GM12878 (cell line): Measurements from ENCODE around the gene ADSL.

Experiments
- EP300 ChIP-seq, 2 experiments: fragments of 150-350 bp in 1 of 2; IDR thresholded peaks; 2 replicates each; pipeline ENCODE4 v1.6.1; 2011 to 2012; ENCODE audit warnings: low read depth in 2 of 2, low read length in 2 of 2, borderline replicate concordance in 1 of 2, improper control_type of control experiment in 1 of 2, inconsistent platforms in 1 of 2; ENCODE audit not compliant: control insufficient read depth in 1 of 2
- ESRRA ChIP-seq: IDR thresholded peaks from 2 replicates; pipeline ENCODE4 v1.6.1; 2012; ENCODE audit warnings: mild to moderate bottlenecking, low read length, improper control_type of control experiment
- NR2C2 ChIP-seq: IDR thresholded peaks from 2 replicates; pipeline ENCODE4 v1.6.1; 2011; ENCODE audit warnings: borderline replicate concordance, low read depth; ENCODE audit not compliant: control insufficient read depth, insufficient read length
- POLR2AphosphoS5 ChIP-seq: IDR thresholded peaks from 2 replicates; pipeline ENCODE4 v1.6.1; 2011; ENCODE audit warnings: mild to moderate bottlenecking, low read length, inconsistent platforms
- RCOR1 ChIP-seq: conservative IDR thresholded peaks from 2 replicates; pipeline ENCODE4 v1.6.1; 2012; ENCODE audit warnings: low read depth, low read length, improper control_type of control experiment
- TF ChIP-seq, protein P1 (sequence below), 3 experiments: IDR thresholded peaks in 2 of 3; conservative IDR thresholded peaks in 1 of 3; 2 replicates each; pipeline ENCODE4 v1.5.1; 2011; ENCODE audit warnings: low read depth in 3 of 3, low read length in 3 of 3, mild to moderate bottlenecking in 3 of 3, control low read depth in 2 of 3, moderate library complexity in 2 of 3, inconsistent platforms in 1 of 3, mixed read lengths in 1 of 3; ENCODE audit not compliant: control insufficient read depth in 2 of 3, insufficient read depth in 1 of 3; ENCODE audit errors: extremely low read depth in 1 of 3
- TF ChIP-seq, protein P2 (sequence below): fragments of 450-650 bp; formaldehyde crosslinking; IDR thresholded peaks from 2 replicates; pipeline ENCODE4 v1.5.0; 2022; ENCODE audit warnings: mild to moderate bottlenecking, missing genetic modification characterization
- TF ChIP-seq, protein P3 (sequence below): IDR thresholded peaks from 2 replicates; pipeline ENCODE4 v1.6.1; 2012; ENCODE audit warnings: low read length, inconsistent platforms

DNA sequence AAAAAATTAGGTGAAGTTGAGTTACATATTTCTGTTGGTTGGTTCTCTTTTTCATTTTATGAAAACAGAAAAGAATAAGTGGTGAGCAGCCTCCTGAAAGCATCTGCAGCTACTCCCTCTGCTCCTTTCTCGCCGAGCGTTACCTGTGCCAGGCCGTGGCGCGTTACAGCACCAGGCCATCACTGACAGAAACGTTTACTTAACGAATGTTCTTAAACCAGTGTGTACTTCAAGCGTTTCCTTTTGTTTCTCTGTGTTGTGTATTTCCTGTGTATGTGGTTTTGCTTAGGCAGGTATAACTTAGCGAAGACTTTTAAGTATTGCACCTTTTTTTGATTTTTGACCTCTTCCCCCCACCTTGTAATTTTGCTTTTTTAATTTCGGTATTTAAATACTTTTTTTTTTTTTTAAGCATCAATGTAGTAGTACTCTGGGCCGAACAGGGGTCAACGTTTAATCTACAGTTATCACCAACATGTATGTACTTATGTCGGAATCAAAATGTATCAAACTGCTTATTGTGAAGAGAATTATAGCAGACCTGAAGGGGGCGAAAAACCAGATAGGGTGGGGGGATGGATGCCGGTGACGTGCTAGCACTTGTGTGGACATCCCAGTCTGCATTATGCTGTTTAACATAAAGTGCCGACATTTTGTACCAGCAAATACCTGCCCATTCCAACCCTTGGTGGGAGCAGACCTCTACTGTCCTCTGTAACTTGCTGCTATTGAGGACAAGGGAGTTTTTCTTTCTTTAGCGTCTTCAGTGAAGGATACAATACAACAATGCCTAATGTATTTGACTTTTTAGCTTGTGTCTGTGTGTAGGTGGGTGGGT, 21.6 kb upstream of the ADSL start:
- TF ChIP-seq RCOR1 (no peak), ESRRA (no peak), NR2C2 (no peak), EP300 (IDR thresholded peaks at IDR 0.05; ENCODE audit: borderline replicate concordance in 1 of 2, control insufficient read depth in 1 of 2, low read depth in 2 of 2, low read length in 2 of 2) (no peak), POLR2AphosphoS5 (no peak)
- TF ChIP-seq, protein P1, sequence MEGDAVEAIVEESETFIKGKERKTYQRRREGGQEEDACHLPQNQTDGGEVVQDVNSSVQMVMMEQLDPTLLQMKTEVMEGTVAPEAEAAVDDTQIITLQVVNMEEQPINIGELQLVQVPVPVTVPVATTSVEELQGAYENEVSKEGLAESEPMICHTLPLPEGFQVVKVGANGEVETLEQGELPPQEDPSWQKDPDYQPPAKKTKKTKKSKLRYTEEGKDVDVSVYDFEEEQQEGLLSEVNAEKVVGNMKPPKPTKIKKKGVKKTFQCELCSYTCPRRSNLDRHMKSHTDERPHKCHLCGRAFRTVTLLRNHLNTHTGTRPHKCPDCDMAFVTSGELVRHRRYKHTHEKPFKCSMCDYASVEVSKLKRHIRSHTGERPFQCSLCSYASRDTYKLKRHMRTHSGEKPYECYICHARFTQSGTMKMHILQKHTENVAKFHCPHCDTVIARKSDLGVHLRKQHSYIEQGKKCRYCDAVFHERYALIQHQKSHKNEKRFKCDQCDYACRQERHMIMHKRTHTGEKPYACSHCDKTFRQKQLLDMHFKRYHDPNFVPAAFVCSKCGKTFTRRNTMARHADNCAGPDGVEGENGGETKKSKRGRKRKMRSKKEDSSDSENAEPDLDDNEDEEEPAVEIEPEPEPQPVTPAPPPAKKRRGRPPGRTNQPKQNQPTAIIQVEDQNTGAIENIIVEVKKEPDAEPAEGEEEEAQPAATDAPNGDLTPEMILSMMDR (IDR thresholded peaks at IDR 0.05 in 2 of 3, conservative IDR thresholded peaks at IDR 0.05 in 1 of 3; ENCODE audit: control insufficient read depth in 2 of 3, extremely low read depth in 1 of 3, insufficient read depth in 1 of 3, low read depth in 3 of 3, low read length in 3 of 3): no peak
- TF ChIP-seq, protein P2, sequence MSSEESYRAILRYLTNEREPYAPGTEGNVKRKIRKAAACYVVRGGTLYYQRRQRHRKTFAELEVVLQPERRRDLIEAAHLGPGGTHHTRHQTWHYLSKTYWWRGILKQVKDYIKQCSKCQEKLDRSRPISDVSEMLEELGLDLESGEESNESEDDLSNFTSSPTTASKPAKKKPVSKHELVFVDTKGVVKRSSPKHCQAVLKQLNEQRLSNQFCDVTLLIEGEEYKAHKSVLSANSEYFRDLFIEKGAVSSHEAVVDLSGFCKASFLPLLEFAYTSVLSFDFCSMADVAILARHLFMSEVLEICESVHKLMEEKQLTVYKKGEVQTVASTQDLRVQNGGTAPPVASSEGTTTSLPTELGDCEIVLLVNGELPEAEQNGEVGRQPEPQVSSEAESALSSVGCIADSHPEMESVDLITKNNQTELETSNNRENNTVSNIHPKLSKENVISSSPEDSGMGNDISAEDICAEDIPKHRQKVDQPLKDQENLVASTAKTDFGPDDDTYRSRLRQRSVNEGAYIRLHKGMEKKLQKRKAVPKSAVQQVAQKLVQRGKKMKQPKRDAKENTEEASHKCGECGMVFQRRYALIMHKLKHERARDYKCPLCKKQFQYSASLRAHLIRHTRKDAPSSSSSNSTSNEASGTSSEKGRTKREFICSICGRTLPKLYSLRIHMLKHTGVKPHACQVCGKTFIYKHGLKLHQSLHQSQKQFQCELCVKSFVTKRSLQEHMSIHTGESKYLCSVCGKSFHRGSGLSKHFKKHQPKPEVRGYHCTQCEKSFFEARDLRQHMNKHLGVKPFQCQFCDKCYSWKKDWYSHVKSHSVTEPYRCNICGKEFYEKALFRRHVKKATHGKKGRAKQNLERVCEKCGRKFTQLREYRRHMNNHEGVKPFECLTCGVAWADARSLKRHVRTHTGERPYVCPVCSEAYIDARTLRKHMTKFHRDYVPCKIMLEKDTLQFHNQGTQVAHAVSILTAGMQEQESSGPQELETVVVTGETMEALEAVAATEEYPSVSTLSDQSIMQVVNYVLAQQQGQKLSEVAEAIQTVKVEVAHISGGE (CRISPR knock-in tag): no peak
- TF ChIP-seq, protein P3, sequence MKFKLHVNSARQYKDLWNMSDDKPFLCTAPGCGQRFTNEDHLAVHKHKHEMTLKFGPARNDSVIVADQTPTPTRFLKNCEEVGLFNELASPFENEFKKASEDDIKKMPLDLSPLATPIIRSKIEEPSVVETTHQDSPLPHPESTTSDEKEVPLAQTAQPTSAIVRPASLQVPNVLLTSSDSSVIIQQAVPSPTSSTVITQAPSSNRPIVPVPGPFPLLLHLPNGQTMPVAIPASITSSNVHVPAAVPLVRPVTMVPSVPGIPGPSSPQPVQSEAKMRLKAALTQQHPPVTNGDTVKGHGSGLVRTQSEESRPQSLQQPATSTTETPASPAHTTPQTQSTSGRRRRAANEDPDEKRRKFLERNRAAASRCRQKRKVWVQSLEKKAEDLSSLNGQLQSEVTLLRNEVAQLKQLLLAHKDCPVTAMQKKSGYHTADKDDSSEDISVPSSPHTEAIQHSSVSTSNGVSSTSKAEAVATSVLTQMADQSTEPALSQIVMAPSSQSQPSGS: no peak
